GM06990 (cell line): ENCODE data around the gene SPOP.
"Not testable (repeated sequence)": the region's sequence is repeated elsewhere in the genome, so short reads cannot be mapped to it uniquely, and the experiment has no call there.

Experiments
- DNase-seq: peaks from one replicate; pipeline ENCODE4 v3.0.0-alpha.2; 2011; ENCODE audit not compliant: insufficient read length; ENCODE audit errors: extremely low read depth
- H3K27me3 ChIP-seq: replicated peaks from 2 replicates; pipeline ENCODE4 v1.6.0; 2011; ENCODE audit warnings: low read length; ENCODE audit not compliant: control insufficient read depth, insufficient read depth
- H3K36me3 ChIP-seq: 2 replicates; pipeline ENCODE4 v1.5.1; 2011; ENCODE audit warnings: low read length; ENCODE audit not compliant: control insufficient read depth, insufficient read depth
- H3K4me3 ChIP-seq: replicated peaks from 2 replicates; pipeline ENCODE4 v1.5.1; 2011; ENCODE audit warnings: low read depth, mild to moderate bottlenecking, control low read depth, low read length
- TF ChIP-seq, protein P1 (sequence below): IDR thresholded peaks from 2 replicates; pipeline ENCODE4 v1.5.1; 2011; ENCODE audit warnings: low read length, control low read depth, mild to moderate bottlenecking, inconsistent platforms; ENCODE audit not compliant: insufficient read depth, poor library complexity, severe bottlenecking

SPOP gene

DNA sequence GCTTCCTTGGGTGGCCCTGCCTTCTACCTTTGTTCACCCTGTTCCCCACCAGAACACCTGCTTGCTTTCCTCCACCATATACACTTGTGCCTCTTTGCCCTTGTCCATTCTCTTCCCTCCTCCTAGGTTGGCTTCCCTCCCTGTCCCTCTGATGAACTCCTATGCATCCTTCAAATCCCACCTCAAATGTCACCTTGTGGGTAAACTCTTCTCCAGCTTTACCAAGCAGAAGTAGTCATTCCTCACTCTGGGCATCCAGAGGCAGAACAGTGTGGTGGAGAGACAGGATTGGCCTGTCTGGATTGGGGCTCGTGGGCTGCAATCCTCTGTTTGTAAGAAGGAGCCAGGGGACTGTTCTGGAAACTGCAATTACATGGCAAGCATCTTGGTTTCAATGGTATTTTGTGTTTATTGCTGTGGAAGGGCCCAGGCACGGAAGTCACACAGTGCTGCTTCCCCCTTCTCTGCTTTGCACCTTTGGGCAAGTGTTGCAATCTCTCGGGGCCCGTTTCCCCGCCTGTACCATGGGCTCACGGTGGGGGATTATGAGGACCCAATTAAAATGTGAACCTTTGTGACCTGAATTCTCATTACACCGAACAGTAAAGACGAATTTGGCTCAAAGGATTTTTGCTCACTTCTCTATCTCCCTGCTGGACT lies 124.1 kb downstream of the SPOP start:
- no peak for DNase-seq
- Histone ChIP-seq H3K36me3 (no peaks in the 10 kb centered on the region), H3K27me3 (no peaks in the 10 kb centered on the region), H3K4me3 (no peak overlapping the region)
- TF ChIP-seq, protein P1, sequence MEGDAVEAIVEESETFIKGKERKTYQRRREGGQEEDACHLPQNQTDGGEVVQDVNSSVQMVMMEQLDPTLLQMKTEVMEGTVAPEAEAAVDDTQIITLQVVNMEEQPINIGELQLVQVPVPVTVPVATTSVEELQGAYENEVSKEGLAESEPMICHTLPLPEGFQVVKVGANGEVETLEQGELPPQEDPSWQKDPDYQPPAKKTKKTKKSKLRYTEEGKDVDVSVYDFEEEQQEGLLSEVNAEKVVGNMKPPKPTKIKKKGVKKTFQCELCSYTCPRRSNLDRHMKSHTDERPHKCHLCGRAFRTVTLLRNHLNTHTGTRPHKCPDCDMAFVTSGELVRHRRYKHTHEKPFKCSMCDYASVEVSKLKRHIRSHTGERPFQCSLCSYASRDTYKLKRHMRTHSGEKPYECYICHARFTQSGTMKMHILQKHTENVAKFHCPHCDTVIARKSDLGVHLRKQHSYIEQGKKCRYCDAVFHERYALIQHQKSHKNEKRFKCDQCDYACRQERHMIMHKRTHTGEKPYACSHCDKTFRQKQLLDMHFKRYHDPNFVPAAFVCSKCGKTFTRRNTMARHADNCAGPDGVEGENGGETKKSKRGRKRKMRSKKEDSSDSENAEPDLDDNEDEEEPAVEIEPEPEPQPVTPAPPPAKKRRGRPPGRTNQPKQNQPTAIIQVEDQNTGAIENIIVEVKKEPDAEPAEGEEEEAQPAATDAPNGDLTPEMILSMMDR = no peak

DNA sequence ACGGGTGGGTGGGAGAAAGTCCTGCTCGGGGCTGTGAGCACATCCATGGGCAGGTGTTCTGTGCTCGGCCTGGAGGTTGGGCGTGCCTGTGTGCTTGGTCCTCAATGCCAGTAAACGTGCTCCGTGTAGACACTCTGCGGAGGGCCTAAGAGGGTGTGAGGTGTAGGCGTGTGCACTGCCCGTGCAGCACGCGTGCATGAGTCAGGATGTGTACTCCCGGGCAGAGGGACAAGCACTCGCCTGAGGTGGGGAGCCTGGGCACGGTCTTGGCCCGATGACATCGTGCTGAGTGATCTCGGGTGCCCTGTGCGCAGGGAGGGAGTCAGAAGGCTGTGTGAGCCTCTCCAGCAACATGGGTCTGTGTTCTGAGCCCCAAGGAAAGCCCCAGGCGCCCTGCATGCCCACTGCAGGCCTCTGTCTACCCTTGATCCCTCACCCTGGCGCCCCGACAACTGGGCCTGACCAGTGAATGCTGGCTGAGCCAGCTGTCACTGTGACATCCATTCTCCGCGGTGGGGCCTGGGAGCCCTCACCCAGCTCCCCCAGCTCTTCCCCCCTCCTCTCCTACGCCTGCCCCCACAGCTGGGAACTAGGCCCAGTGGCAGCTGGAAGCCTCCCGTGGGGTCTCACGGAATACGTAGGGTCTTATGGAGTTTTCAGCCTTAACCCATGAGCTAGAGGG lies 125.7 kb downstream of the SPOP start:
- H3K36me3 ChIP-seq = no peaks in the 10 kb centered on the region
- TF ChIP-seq, protein P1 = no peak
- no peak overlapping the region for H3K4me3 ChIP-seq
- no peak for DNase-seq
- no peaks in the 10 kb centered on the region for H3K27me3 ChIP-seq

DNA sequence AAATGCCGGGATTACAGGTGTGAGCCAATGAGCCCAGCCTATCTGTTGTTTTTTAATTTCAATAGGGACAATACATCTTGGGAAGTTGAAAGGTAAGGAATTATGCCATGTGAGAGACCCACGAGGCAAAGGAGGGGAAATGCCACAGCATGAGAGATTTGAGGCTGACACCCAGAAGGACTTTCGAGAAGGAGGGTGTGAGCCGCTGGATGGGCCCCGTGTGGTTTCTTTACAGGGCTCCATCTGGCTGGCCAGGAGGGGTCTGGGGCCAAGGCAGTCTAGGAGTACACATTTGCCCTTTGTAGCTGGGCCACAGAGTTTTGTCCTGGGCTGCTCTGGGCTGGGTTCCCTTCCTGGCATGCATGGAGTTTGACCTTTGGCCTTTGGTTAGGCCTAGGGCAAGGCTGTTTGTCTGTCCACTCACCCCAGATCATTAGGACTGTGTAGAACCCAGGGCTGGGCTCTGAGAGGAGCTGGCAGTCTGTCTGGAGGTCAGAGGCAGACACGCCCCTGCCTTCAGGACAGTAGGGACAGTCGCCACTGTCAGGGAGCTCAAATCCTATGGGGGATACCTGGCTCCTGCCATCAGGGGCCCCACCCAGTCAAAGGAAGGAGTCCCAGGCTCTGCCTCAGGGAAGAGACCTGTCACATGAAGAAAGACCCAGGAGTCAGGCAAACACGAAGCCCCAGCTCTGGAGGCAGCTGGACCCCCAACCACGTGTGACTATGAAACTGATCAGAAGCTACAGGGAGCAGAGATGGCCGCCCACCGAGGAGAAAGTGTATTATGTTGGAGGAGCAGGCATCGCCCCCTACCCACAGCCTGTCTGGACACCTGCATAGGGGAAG lies 126.5 kb downstream of the SPOP start:
- Histone ChIP-seq H3K4me3 (no peak overlapping the region), H3K27me3 (no peaks in the 10 kb centered on the region), H3K36me3 (no peaks in the 10 kb centered on the region)
- no peak for DNase-seq
- TF ChIP-seq, protein P1 = no peak

DNA sequence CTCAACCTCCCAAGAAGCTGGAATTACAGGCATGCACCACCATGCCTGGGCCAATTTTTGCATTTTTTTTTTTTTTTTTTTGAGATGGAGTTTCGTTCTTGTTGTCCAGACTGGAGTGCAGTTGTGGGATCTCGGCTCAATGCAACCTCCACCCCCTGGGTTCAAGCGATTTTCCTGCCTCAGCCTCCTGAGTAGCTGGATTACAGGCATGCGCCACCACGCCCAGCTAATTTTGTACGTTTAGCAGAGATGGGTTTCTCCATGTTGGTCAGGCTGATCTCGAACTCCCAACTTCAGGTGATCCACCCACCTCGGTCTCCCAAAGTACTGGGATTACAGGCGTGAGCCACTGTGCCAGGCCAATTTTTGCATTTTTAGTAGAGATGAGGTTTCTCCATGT lies 127.1 kb downstream of the SPOP start:
- DNase-seq, H3K27me3 ChIP-seq, H3K4me3 ChIP-seq, H3K36me3 ChIP-seq: not testable (repeated sequence)

DNA sequence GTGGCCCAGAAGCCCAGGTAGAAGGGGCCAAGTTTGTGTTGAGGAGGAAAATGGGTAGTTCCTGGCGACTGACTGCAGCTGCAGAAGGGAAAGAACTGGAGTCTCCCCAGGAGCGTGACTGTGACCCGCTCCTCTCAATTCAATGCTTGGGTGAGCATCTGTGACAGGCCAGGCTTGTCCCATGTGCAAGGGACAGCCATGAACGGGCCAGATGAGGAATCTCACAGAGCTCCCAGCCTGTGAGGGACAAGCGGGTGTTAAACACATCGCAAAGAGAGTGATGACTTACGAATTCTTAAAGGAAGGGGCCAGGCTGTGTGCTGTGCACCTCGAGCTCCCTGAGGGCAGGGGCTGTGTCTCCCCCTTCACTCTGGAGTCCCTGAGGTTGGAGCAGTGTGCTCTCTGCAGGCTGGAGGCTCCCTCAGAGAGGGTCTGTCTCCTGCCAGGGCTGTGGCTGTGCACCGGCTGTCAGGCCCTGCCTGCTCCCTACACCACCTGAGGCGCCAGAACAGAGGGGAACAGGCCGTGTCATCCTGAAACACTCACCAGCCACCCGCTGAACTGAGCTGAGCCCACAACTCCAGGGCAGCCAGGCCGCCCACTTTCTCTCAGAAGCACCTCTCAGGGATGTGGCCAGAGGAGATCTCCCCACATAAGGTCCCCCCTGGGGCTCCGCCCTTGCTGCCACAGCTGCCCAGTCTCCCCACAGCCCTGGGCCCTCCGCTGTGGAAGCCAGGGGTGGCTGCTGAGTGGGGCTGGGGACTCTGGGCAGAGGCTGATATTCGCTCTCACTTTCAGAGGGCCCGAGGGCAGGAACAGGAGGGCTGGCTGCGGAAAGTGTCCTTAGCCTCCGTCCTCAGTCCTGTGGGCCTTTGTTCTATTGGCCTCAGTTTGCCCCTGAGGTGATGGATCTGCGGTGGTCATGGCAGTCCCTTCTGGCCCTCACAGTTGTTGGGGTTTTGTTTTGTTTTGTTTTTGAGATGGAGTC lies 127.9 kb downstream of the SPOP start:
- Histone ChIP-seq H3K4me3 (no peak overlapping the region), H3K27me3 (no peaks in the 10 kb centered on the region; the same call in 1 of the 2 replicates), H3K36me3 (no peaks in the 10 kb centered on the region)
- TF ChIP-seq, protein P1 = no peak
- no peak for DNase-seq
